NCI-H1092 (cell line): ENCODE measurements around the gene MAP3K5.
A peak's percentile ranks its signal among the peaks of the same experiment; 100 is the strongest.

Experiments
- DNase-seq: peaks from one replicate; lab custom pipeline; 2025; lab: John Stamatoyannopoulos, UW

The MAP3K5 gene

DNA sequence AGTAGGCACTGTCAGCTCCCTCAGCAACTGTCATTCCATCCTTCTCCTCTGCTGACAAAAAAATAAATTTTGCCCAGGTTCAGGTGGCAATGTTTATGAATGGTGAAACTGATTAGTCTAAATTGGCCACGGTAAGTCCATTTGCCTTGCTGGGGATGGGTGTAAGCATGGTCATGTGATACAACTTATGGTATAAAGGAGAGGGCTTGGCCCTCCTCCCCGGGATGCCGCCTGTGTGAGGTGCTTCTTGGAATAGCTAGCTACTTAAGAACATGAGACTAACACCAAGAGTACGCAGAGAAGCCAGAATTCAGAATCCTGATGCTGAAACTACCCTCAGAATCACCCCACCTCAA, 147.7 kb downstream of the MAP3K5 start:
- DNase-seq: no peak

DNA sequence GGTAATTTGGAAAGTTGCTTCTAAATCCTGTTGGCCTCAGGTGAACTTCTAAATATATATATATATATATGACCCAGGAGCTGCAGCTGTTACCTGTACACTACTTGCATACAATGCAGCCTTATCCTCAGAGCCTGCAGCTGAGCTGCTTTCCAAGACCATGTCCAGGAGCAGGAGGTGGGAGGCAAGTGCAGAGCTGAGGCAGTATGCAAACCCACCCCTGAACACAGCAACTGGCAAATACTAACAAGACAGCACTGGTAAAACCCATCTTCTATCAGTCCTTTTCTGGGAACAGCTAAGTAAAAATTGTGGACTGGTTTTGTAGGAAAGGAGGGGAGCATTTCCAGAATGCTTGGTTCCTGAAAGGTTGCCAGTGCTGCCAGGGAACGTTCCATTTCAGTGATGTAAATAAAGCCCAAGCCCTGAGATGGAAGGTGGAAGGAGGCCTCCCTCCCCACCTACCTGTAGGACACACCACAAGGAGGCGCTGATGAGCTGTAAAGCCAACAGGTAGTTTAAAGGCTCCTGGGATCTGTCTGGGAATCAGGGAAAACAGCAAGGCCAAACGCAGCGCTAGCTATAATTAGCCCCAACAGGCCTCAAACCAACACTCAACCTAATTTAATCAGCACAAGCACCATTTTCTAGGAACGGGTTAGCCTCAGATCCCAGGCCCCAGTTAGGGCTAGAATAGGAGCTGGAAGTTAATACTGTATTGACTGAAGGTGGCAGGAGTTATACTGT, 148.3 kb downstream of the MAP3K5 start:
- peak; percentile 72 for DNase-seq

DNA sequence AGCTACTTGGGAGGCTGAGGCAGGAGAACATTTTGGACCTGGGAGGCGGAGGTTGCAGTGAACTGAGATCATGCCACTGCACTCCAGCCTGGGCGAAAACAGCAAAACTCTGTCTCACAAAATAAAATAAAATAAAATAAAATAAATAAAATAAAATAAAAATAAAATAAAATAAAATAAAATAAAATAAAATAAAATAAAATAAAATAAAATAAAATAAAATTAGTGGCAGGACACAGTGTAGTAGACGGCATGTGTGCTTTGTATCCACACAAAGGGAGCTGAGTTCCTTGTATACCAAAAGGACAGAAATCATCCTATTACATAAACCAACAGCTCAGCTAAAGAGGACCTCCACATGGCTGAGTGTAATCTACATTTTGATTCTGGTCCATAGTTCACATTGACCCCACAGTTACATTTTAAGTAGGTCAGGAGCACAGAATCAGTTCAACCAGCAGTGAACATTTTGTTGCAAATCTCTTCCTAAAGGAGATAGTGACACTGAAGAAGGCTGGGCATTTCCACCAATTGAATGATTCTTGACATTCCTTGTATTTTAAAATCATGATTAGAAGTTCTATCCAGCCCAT, 150.3 kb downstream of the MAP3K5 start:
- no peak for DNase-seq

DNA sequence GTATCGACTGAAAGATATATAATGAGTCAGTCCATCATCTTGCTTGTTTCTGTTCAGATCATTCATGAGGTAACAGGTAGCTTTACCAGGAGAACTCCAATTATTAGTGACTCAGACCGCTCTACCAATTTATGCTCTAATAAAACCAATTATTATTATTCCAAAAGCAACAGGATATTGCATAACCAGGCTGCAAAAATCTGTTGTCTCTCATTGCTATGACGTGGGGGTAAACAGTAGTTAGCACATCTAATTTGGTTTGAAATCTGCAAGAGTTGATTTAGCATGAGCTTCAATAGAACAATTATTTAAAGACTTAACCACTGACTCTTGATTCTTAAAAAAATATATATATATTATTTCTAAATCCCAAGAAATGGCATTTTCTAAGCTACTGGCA, 151.1 kb downstream of the MAP3K5 start:
- DNase-seq: no peak

DNA sequence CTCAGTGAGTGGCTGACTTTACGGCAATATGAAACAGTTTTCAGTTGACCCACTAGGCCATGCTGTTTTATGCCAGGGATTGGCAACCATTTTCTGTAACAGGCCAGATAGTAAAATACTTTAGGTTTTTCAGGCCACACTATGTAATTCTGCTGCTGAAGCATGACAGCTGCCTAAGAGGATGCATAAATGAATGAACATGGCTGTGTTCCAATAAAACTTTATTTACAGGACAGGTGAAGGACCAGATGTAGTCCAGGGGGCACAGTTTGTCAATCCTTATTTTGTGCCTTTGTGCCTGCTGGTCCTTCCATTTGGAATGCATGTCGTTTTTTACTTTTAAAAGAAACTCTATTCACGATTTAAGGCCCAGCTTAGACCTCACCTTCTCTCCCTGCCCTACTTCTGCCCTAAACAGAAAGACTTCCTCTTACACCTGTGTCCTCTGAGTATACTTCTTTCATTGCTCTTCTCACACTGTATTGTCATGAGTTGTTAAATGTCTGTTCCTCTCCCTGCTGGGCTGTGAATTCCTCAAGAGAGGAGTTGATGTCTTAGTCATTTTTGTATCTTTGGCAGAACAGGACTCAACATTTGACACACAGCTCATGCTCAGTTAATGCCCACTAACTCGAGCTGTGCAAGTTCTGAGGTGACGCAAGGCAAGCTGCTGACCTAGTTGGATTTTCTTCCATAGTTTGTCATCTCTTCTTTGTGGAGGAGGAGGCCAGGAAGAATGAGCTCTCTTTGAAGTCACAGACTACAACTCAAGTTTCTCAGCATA, 152.0 kb downstream of the MAP3K5 start:
- no peak for DNase-seq

DNA sequence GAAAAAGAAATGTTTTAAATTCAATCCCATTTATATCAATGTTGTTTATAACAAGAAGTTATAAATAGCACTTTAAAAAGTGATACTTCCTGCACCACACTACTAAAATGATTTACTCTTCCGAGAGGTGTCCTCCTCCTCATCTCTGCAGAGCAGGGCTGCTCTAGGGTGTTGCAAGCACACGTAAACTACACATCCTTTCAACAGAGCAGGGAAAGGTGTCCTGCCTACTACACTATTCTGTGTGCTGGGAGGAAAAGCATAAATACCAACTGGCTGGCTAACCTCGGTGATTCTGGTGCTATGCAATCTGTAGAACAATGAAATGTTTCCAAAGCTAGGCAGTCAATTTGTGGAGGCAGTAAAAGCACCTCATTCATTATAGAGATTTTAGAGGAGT, 152.6 kb downstream of the MAP3K5 start:
- DNase-seq: no peak

DNA sequence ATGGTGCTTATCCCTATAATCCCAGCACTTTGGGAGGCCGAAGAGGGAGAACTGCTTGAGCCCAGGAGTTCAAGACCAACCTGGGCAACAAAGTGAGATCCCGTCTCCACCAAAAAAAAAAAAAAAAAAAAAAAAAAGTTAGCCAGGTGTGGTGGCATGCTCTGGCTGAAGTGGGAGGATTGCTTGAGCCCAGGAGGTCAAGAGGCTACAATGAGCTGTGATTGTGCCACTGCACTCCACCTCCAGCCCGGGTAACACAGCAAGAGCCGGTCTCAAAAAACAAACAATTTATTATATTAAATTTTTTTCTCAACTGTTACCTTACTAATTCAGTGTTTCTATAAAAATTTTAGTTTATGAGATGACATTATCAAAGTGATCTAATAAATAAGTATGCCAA, 156.7 kb downstream of the MAP3K5 start:
- no peak for DNase-seq

DNA sequence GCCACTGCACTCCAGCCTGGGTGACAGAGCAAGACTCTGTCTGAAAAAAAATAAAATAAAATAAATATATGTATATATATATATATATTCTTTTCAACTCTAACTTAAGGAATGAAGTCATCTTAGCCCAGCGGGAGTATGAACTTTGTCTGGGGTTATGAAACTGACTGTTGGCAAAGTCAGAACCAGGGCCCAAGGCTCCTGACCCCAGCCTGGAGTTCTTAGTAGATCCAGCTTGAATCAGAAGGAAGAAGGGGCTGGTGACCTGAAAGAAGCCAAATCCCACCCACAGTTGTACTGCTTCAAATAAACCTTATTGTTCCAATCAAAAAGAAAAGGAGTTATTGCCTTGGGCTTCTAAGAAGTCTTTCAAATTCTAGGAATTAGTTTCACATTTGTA, 158.9 kb downstream of the MAP3K5 start:
- no peak for DNase-seq

DNA sequence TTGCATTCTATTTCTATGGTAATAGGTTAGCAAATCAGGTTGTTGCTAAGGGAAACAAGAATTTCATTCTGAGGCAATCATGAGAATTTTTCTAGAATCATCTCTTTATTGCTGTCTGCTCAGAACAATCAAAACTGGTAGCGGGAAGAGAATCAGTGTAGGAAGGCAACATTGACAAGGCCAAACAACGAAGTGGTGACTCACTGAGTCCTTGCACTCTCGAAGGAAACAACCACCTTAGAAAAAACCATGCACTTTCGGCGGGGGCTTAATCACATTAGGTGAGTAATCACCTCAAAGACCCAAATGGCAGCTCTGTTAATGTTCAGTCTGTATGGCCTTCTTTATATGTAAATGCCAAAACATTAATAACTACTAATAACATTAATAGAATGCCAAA, 163.3 kb downstream of the MAP3K5 start:
- DNase-seq: no peak

DNA sequence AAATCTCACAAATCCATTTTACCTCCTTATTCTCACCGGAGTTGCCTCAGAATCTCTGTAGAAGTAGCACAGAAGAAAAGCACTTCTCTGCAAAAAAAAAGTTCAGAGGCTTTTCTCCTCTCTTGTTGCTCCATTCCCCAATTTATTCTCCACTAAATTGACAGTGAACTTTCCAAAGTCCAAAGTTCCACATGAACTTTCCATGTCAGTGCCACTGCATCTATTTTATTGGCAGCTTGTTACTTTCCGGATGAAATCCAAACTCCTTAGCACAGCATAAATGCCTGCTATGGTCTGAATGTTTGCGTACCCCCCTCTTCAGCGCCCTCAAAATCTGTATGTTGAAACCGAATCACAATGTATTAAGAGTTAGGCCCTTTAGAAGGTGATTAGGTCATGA, 165.1 kb downstream of the MAP3K5 start:
- no peak for DNase-seq

DNA sequence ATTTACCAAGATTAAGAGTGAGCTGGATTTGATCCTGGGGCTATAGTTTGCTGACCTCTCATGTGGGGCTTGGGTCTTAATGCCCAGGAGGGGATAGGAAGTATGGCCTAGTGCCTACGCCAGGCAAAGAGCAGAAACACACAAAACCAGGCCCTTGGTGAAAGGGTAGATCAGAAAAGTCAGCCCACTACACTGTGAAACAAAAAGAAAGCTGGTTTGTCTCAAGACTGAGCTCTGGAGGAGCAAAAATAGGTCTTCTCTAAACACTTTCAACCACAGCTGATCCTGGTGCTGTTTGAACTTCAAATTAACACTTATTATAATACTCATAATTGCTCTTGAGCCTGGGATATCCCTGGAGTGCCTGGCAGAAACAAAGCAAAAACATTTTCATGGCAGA, 167.0 kb downstream of the MAP3K5 start:
- DNase-seq: no peak

DNA sequence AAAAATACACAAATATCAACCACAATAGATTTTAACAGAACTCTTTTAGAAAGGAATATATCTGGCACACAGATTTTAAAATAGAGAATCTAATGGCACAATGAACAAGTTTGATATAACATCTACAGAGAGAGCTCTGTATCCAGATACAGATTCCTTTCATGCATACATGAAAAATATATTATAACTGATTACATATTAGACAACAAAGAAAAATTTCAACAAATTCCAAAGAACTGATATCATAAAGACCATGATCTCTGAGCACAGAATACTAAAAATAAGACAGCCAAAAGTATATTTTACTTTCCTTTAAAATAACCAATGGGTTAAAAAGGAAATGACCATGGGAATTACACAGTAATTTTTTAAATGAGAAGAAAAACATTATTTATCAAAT, 167.9 kb downstream of the MAP3K5 start:
- no peak for DNase-seq

DNA sequence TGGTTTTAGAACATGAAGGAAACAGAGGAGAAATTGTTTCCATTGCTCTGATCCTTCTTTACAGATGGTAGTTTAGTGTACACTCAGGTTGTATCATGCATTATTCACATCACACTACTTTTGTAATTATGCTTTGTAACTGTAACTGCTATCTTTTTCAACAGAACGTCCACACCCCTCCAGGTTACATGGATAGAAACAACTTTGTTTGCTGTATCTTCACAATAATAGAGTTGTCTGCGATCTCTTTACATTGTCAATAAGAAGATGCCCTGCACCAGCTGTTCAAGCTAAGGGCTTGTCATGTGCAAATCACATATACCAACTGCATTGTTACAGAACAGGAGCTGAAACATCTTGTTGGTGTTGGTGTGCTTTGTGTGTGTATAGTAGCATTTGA, 174.2 kb downstream of the MAP3K5 start:
- no peak for DNase-seq

DNA sequence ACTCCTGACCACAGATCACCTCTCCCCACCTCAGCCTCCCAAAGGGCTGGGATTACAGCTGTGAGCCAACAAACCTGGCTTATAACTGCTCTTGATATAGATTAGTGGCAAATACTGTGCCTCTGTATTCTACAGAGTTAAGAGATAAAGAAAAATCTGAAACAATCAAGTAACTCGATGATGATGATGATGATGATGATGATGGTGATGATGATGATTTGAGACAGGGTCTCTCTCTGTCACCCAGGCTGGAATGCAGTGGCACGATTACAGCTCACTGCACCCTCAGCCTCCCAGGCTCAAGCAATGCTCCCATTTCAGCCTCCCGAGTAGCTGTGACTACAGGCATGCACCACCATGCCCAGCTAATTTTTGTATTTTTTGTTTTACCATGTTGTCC, 175.8 kb downstream of the MAP3K5 start:
- DNase-seq: no peak

DNA sequence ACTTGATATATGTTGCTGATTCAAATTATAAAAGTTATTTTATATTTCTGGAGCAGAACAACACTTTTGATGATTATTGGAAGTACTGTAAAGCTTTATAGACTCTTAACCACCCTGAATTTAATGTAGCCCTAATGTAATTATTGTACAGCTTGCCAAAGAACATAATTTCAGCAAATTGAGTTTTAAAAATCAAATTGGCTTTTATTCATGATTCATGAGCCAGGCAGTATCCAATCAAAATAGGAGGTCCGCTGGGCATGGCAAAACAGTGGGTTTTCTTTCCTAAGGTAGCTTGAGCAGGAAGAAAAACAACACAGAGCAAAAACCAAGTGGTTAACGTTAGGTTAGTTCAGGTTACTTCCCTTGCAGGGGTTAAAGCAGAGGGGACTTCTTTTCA, 177.3 kb downstream of the MAP3K5 start:
- no peak for DNase-seq

DNA sequence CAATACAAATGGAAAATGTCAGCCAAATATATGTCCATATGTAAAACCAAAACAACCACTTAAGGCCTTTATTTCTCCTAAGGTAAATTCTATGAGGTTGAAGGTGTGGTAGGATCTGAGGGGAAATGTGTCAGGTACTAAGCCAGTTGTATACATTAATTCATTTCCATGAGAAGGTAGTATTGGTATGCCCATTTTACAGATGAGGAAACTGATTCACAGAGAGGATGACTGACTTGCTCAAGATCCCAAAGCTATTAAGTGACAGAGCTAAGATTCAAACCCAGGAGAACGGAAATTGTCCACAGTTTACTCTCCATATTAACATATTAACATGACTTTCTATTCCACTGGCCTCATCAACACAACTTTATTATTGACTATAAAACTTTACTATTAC, 177.9 kb downstream of the MAP3K5 start:
- no peak for DNase-seq

DNA sequence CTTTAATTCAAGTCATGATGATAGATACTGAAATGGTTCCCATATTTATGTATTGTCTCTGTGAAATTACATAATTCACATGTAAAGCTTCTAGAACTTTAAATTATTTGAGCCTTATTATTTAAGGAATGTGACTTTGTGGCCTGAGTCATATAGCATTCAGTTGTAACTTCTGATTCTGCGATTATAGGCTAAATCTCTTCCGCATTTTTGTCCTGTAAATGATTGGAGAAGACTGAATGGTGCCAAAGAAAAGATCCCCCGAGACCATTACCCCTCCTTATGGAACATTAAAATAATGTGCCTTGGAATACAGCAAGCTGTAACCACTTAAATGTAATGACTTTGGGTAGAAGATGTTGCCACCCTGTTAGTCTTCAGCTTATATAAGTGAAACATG, 178.8 kb downstream of the MAP3K5 start:
- DNase-seq: no peak

DNA sequence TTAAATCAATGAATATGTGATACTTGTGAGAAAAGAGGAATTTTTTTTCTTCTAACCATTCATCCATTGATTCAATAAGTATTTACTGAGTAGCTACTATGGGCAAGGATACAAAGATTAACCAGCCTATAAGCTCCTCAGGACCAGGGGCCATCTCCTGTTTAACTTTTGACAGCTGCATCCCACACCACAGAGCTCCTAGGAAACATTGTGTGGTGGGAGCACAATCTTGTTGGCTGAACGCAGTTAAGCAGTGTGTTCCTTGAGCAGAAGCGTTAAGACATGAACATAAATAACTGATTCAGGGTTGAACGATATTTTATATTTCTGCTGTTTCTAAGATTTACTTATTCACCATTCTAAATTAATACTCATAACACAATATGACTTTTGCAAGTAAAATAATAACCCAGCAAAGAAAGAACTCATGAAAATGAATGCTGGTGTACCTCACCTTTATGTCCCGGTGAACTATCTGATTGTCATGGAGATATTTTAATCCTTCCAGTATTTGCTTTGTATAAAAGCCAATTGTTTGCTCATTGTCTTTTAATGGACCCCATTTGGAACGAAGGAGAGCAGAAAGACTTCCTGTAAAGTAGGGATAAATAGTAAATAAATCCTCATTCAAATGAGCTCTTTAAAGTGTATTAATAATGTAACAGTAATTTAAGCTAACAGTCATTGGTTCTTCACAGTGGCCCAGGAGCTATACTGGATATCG, 179.4 kb downstream of the MAP3K5 start:
- no peak for DNase-seq

DNA sequence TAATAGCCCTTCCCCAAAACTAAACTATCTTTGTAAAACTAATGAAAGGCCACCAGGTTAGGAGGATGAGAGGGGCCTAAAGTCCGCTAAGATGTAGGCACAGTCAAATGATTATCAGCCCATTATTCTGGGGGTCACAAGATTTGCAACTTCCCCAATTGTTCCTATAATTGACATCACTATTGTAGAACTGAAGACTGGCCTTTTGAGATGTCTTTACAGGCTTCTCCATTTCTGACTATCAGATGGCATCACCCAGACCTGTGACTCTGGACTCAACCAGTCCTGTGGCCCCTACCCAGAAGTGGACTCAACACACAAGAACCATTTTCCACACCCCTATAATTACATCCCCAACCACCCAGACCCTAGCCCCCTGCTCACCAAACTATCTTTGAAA, 180.5 kb downstream of the MAP3K5 start:
- no peak for DNase-seq

DNA sequence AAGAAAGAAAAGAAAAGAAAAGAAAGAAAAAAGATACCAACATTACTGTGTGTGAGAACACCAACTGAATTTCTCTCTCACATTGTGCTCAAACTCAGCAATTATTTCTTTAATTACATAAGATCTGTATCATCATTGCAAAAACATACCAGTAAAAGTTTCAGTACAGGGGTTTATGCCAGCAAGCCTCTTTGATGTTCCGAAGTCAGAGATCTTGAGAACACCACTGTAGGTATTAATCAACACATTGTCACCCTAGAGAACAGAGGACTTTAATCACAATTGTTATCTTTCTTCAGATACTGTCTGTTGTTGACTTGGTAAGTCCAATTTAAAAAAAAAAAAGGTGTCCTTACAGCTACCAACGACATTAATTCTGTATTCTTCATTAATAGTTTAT, 181.1 kb downstream of the MAP3K5 start:
- no peak for DNase-seq

DNA sequence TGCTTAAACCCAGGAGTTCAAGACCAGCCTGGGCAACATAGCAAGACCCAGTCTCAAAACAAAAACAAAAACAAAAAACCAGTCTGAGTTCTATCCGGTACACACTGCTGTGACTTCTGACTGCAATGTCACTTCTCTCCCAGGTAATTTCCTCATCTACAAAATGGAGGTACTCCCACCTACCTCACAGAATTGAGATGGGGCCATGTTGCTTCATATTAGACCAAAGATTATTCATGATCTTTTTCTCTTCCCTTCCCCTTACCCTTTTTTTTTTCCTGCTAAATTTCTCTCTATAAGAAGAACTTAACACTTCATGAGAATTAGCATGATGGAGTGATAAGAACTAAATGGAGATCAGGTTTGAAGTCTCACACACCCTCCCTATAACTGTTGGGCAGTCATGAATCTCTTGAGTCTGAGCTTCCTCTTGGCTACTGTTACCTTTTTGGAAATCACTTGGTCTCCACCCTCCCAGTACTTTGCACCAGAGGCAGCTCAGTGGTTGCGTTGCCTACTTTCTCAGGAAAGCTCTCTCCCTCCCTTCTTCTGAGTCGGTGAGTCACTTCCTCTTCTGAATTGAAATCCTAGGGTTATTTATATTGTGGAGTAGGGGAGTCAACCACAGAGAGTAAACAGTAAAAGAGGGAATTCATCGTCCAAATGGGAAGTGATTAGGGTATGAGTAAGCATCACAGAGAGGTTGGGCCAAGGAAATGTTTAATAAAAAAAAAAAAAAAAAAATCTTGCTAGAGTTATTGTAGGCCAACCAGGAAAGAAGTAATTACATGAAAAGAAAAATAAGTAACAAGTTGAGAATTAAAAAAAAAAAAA, 182.2 kb downstream of the MAP3K5 start:
- no peak for DNase-seq

DNA sequence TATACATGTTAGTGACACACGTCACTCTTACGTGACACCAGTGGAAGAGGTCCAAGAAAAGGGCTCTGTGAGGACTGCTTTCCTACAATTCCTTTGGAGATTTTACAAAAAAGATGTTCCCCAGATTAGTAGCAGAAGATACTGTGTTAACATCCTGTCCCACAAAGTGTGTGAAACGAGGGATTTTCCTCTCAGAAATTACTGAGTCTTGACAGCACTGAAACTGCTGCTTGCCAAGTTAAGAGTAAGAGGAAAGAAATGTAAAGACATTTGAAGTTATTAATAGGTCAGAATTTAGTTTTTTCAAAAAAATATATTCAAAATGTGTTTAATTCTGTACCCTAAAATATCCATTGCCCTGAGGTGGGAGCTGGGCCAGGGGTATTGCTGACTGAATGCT, 183.3 kb downstream of the MAP3K5 start:
- no peak for DNase-seq
